HTR-8/SVneo (cell line): ENCODE data around the gene CDC16.
"Not testable (repeated sequence)": the region's sequence is repeated elsewhere in the genome, so short reads cannot be mapped to it uniquely, and the experiment has no call there.

ENCODE experiments used
- DNase-seq: peaks from one replicate; pipeline ENCODE4 v3.0.0; 2011; ENCODE audit warnings: low spot score, mixed read lengths; ENCODE audit not compliant: insufficient read length
- FAIRE-seq: peaks from 2 replicates; lab custom pipeline; 2011; peaks lifted over from hg19 to GRCh38; lab: Jason Lieb, UNC

Gene CDC16

DNA sequence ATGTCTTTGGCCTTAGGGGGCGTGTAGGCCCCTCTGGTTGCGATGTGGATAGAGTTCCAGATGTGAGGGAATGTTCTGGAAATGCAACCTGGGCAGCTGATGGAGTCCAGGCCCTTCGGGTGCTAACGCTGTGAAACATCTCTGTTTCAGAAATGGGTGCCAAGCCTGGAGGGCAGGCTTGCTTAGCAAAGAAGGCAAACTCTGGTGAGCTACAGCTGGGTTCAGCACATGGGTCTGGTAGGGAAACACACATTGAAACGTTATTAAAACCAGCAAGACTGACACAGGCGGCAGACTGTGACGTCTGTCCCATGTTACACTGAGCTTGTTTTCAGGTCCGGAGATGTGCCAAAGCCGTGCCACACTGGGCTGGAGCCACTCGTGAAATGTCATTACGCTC lies 8.6 kb upstream of the CDC16 start:
- FAIRE-seq, result no peak
- DNase-seq, result no peak

DNA sequence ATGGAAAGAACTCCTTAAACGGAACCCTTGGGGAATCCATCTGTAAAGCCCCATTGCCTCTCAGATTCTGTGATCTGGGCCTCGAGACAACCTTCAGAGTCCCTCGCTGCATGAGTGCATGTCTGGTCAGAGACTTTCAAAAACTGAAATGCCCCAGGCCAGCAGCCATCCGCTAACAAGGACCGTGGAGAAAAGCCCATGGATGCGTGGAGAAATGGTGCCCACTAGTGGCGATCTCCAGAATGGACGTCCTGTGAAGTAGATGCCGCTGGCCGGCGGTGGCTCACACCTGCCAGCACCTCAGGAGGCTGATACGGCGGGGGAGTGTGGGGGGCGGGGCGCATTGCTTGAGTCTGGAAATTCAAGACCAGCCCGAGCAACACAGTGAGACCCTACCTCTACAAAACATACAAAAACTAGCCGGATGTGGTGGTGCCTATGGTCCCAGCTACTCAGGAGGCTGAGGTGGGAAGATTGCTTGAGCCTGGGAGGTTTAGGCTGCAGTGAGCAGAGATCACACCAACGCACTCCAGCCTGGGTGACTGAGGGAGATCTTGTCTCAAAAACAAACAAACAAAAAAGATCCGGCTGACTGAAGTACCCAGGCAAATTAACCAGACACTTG lies 7.9 kb upstream of the CDC16 start:
- no peak for FAIRE-seq

DNA sequence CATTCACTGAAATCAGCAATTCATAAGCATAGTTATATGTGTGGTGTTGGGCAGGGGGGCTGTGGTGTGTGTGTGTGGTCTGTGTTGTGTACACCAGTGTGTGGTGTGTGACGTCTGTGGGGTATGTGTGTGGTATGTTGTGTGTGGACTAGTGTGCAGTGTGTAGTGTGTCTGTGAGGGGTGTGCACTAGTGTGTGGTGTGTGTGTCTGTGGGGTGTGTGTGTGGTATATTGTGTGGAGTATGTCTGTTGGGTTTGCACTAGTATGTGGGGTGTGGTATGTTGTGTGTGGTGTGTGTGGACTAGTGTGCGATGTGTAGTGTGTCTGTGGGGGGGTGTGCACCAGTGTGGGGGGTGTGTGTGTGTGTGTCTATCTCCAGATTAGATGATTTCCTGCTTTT lies 7.2 kb upstream of the CDC16 start:
- FAIRE-seq, result peak; percentile 51
- no peak for DNase-seq

More for the DNA sequence above, 7.9 kb upstream of the CDC16 start:
- DNase-seq, result peak; percentile 66

DNA sequence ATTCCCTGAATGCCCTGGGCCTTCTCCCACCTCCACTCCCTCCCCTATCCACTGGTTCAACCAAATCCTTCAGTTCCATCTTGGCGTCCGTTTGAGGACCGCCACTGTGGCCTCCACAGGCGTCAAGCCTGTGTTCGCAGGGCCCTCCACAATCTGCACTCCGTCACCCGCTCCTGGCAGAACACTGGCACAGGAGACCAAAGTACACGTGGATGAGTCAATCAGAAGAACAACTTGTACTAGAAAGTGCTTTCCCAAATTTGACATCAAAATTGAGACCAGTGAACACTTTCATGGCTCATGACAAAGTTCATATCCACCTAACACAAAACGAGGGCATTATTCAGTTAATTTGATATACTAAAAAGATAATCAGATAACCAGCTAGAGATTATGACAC lies 6.5 kb upstream of the CDC16 start:
- DNase-seq (no peak), FAIRE-seq (no peak)

DNA sequence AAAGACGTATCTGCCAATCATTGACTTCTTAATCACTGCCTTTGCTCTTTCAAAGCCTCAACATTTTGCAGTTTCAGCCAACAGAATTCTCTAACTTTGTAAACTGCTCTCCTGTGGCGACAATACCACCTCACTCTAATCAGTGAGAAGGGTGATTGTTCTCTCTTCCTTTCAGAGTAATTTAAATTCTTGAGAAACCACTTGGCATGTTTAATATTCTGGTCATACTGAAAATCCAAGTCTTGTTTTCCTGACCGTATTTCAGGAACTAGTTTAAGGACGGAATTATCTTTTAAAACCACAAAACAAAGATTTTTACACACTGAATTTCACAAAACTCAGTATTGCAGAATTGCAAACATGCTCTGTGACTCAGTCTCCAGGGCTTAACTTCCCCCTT lies 5.2 kb upstream of the CDC16 start:
- DNase-seq (no peak), FAIRE-seq (no peak)

DNA sequence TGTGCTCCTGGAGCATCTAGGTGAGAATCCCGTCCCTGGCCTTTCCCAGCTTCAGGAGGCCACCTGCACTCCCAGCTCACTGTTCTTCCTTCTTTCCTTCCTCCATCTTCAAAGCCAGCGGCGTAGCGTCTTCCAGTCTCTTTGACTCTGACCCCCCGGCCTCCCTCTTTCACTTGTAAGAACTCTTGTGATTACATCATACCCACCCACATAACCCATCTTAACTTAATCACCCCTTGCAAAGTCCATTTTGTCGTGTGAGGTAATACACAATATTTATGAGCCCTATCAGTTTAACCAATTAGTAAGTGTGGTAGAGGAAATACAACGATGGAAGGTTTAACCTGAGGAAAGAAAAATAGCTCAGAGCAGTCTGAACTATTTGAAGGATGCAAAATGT lies 4.6 kb upstream of the CDC16 start:
- no peak for DNase-seq

DNA sequence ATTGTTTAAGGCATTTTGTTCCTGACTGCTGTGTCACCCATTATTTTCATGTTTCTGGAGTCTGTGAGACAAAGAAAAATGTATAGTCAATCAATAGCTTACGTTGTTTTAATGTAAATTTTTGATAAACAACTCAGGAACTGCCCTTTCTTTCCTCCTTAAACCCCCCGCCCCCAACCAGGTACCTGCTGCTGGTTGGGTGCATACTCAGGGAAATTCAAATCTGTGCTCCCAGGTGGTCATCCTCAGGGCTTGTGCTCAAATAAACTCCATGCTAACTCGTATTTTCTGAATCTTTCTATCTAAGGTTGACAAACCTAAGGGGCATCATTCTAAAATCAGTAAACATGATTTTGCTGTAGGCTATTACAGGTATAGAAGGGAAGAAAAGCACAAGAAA lies 4.1 kb upstream of the CDC16 start:
- DNase-seq (no peak), FAIRE-seq (no peak)

More for the DNA sequence above, 4.6 kb upstream of the CDC16 start:
- FAIRE-seq, result no peak

DNA sequence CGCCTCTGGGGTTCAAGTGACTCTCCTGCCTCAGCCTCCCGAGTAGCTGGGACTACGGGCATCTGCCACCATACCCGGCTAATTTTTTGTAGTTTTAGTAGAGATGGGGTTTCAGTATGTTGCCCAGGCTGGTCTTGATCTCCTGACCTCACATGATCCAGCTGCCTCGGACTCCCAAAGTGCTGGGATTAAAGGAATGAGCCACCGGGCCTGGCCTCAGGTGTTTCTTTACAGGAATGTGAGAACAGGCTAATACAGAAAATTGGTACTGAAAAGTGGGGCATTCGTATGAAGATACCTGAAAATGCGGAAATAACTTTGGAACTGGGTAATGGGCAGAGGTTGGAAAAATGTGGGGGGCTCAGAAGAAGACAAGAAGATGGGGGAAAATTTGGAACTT lies 2.8 kb upstream of the CDC16 start:
- FAIRE-seq (no peak), DNase-seq (no peak)

DNA sequence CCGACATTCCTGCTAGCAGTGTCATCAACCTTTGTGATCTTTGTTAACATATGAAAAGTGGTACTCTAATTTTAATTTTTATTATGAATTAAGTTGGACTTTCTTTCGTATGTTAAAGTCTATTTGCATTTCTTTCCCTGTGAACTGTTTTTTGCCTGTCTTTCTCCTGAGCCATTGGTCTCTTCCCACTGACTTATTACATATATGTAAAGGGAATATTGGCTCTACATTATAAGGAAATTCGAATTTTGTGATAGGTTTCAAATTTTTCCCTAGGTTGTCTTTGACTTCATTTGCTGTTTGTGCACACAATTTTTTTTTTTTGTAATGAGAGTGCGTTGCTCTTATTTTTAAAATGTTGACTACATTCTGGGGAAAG lies 442 bp upstream of the CDC16 start:
- no peak for FAIRE-seq
- DNase-seq, result no peak

DNA sequence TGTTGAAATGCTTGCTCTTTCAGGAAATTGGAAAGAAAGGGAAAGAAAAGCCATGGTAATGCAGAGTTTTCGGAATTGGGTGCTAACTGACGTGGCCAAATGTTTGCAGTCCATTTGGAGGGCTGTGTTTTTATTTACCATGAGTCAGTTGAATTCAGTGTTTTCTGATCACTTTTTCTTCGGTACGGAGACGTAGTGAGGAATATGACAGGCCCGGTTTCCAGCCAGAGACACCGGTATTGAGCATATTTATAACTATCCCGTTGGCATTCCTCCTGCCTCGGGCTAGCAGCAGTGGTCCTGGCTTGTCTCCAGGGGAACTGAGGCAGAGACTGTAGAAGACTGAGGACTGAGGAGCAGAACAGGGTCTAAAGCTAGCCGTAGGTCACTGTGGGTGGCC lies 1.0 kb downstream of the CDC16 start:
- FAIRE-seq, result no peak

DNA sequence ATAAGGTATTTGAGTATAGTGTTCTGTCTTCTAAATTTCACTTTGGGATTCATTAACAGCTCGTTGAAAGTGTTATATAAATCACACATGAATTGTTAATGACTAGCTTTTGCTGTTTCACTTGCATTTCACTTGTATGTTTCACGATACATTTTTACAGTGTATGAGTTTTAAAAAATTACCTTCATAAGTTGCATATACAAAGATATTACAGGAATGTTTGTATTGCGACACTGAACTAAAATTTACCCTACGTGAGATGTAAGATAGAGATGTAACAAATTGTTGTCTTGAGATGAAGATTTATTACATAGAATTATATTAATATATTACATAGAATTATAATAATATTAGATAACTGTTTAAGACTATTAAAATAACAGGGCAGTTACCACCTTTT lies 1.5 kb downstream of the CDC16 start:
- no peak for FAIRE-seq

More for the DNA sequence above, 1.0 kb downstream of the CDC16 start:
- DNase-seq, result no peak

DNA sequence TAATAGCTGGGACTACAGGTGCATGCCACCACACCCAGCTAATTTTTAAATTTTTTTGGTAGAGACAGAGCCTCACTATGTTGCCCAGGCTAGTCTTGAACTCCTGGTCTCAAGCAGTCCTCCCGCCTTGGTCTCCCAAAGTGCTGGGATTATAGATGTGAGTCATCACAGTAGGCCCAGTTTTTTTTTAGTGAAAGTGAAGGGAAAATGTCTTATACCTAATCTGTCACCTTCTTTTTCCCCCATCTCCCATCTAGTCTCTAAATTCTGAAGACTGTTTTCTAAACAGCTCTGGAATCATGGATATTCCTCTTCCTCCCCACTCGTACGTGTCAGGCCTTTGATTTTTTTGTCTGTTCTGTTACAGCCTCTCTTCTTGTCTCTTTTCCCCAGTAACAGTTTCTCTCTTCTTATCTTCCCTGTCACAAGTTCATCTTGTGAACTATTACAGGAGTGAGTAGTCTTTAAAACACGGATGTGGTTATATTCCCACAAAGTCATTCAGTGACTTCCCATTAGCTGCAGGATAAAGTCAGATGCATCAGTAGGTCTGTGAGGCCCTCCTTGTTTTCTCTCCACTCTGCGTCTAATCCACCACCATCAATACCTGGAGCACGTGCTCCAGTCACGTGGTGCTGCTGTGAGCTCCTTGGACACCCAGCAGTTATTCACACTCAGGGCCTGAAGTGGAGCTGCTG lies 2.9 kb downstream of the CDC16 start:
- FAIRE-seq (no peak), DNase-seq (no peak)

More for the DNA sequence above, 1.5 kb downstream of the CDC16 start:
- DNase-seq, result no peak

DNA sequence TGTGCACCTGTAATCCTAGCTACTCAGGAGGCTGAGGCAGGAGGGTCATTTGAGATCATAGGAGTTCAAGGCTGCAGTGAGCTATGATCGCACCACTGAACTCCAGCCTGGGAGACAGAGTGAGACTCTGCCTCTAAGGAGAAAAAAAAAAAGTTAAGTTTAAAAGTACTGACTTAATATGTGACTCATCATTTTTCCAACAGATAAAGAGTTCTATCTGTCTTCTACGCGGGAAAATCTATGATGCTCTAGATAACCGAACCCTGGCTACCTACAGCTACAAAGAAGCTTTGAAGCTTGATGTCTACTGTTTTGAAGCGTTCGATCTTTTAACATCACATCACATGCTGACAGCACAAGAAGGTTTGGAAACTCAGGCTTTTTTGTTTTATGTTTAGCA lies 7.2 kb downstream of the CDC16 start:
- DNase-seq, result no peak
- no peak for FAIRE-seq

DNA sequence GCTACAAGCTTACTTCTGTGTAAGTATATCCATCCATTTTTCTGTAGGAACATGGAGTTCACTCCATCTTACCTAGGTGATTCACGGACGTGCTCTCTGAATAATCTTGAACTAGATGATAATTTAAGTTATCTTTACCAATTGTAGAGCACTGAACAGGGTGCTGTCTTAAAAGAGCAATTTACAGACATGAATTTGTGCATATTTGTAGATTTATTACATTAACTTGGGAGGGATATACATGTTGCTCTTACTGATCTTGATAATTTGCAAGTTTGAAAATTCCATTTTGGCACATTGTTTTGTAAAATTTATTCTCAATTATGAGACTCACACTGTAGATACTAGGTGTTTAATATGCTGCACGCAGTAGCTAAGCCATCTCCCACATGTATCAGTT lies 9.3 kb downstream of the CDC16 start:
- DNase-seq, result no peak
- no peak for FAIRE-seq

DNA sequence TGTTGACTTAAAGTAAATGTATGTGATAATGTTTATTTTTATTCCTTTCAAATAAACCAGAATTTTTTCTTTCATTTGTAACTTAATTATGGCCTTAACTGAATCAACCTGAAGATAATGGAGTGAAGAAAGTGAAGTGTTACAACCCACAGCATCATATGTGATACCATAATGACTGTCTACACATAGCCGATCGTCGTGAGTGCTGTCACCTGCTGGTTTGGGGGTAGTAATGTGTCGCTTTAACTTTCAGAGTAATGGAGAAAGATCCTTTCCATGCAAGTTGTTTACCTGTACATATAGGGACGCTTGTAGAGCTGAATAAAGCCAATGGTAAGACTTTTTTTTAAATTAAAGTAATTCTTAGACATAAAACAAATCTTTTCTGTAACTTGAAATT lies 9.9 kb downstream of the CDC16 start:
- FAIRE-seq (no peak), DNase-seq (no peak)

DNA sequence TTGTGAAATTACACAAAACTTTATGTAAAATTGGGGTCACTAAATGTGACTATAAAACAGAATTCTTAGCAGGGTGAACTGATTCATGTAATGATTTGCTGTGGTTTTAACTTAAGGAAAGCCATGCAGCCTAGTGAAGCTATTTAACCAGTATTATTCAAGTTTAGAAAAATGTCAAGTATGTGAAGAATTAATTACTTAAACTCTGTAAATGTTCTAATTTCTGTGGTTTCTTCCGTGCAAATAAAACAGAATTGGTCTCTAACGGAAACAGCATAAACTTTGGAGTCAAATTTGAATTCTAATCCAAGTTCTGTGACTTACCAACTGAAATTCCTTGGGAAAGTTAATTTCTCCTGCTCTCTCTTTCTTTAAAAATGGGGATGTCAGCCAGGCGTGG lies 13.3 kb downstream of the CDC16 start:
- FAIRE-seq (no peak), DNase-seq (no peak)

DNA sequence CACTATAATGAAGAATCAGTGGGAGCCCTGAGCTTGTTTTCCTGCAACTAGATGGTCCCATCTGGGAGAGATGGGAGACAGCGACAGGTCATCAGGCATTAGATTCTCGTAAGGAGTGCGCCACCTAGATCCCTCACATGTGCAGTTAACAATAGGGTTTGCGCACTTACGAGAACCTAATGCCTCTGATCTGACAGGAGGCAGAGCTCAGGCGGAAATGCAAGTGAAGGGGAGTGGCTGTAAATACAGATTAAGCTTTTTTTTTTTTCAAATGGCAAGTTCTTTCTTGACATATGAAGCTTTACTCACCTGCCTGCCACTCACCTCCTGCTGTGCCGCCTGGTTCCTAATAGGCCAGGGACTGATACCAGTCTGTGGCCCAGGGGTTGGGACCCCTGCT lies 14.4 kb downstream of the CDC16 start:
- no peak for FAIRE-seq

DNA sequence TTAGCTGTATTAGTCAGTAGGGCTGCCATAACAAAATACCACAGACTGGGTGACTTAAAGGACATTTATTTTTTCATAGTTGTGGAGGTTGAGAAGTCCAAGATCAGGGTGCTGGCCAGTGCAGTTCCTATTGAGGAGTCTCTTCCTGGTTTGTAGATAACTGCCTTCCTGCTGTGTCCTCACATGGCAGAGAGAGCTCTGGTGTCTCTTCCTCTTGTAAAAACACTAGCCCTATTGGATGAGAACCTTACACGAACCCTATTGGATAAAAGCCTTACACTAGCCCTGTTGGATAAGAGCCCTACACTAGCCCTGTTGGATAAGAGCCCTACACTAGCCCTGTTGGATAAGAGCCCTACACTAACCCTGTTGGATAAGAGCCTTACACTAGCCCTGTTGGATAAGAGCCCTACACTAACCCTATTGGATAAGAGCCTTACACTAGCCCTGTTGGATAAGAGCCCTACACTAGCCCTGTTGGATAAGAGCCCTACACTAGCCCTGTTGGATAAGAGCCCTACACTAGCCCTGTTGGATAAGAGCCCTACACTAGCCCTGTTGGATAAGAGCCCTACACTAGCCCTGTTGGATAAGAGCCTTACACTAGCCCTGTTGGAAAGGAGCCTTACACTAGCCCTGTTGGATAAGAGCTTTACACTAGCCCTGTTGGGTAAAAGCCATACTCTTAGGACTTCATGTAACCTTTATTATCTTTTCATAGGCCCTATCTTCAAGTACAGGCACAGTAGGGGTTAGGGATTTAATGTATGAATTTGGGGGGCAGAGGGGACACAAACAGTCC lies 17.1 kb downstream of the CDC16 start:
- DNase-seq, FAIRE-seq: not testable (repeated sequence)

More for the DNA sequence above, 14.4 kb downstream of the CDC16 start:
- DNase-seq, result no peak

DNA sequence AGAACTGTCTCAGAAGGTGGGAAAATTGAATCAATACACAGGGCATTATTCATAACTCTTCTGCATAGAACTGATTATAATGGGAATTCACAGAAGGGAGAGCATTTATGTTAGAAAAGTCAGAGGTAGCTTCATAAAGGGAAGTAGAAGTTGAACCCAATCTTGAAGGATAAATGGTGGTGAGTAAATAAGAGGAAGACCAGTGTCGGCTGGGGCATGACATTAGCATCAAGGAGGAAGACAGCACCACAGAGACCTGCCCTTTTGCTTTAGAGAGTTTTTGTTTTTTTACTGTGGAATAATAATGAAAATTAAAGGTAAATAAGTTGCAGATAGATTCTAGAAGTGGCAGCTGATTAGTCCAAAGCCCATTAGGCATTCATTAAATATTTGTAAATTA lies 21.9 kb downstream of the CDC16 start:
- FAIRE-seq (no peak), DNase-seq (no peak)

DNA sequence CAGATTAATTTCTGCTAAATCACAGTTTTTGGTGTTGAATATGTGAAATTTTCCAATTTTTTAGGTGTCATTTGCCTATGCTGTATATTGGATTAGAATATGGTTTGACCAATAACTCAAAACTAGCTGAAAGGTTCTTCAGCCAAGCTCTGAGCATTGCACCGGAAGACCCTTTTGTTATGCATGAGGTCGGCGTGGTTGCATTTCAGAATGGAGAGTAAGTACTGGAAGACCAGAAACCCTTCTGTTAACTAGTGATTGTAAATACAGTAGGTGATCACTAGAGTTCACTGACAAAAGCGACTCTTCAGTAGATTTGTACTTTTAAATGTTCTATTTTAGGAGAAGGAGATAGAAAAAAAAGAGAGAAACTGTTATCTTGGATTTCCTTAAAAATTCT lies 22.3 kb downstream of the CDC16 start:
- FAIRE-seq, result no peak

DNA sequence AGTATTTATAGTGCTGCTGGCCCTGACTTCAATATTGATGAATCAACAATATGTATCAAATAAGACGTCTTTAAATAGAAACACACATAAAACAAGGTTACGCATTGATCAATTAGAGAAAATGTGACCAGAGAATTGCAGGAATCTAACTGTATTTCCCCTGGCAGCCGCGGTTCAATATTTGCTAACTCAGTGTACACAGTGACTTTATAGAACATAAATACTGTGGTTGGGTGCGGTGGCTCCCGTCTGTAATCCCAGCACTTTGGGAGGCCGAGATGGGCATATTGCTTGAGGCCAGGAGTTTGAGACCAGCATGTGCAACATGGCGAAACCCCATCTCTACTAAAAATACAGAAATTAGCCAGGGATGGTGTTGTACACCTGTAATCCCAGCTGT lies 23.9 kb downstream of the CDC16 start:
- DNase-seq (no peak), FAIRE-seq (no peak)

More for the DNA sequence above, 22.3 kb downstream of the CDC16 start:
- DNase-seq, result no peak
